Activated naive CD4-positive, alpha-beta T cell treated with anti-CD3 and anti-CD28 coated beads, Interleukin-2, amount 50 U/mL, for 16 hours (primary cell): ENCODE results near the gene IDUA.
"Not testable (repeated sequence)": the region's sequence is repeated elsewhere in the genome, so short reads cannot be mapped to it uniquely, and the experiment has no call there.

Source experiments
- DNase-seq: peaks from one replicate; pipeline ENCODE4 v3.0.0-alpha.2; 2020

Gene IDUA

DNA sequence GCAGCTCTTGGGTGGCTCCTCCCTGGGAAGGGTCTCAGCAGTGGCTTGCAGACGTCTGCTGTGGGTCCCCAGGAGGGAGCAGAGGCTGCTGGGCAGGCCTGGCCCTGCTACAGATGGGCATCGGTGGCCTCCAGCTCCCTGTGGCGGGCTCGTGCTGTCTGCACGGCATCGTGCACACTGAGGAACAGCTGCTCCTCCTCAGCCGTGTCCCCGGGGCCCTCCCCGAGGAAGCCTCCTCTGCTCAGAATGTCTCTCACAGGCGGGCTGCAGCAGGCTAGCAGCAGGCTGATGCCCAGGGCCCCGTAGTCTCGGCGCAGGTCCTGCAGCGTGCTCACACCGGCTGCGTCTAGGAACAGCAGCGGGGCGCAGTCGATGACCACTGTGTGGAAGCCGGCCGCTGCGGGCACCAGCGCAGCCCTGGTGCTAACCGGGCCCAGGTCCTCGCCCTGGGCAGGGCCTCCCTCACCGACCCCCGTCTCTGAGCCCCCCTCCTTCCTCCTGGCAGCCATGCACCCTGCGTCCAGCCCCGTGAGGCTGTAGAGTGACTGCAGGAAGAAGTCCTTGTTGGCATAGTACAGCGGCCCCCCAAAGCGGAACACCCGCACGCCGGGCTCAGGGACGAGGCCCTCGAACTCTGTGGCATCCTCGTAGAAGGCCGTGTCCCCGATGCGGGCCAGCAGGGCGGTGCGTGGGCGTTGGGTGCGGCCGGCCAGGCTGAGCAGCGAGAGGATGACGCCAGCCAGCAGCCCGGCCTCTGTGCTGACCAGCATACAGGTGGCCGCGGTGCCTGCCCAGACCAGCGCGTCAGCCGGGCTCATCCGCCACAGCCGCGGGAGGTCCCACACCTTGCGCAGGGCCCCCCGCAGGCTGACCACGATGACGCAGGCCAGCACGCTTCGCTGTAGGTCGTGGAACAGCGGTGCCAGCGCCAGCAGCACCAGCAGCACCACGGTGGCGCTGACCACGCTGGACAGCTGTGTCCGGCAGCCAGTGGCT lies 2.2 kb downstream of the IDUA start:
- DNase-seq, result no peak

DNA sequence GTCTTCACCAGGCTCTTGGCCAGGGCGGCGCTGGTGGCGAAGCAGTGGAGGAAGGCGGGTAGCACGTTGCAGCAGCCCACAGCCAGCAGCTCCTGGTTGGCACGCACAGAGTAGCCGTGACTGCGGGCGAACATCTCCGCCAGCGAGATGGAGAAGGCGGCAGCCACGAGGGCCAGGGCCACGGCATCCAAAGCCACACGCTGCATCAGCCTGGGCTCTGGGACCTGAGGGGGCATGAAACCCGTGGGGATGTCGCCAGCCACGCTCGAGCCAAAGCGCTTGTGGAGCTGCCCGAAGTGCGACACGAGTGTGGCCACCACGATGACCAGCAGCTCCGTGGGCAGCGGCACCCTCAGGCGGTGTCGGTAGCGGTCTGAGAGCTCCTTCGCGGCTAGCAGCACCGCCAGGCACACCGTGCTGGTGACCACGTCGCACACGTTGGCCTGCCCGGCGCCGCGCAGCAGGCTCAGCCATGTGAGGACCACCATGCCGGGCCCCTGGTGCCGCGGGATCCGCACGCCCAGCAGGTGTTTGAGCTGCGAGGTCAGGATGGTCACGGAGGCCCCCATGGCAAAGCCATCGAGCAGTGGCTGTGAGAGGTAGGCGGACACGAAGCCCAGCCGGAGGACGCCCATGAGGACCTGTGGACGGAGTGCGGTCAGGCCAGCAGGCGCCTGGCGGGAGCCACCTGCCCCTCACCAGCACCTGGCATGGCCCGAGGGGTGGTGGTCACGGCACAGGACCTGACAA lies 3.1 kb downstream of the IDUA start:
- DNase-seq, result no peak

DNA sequence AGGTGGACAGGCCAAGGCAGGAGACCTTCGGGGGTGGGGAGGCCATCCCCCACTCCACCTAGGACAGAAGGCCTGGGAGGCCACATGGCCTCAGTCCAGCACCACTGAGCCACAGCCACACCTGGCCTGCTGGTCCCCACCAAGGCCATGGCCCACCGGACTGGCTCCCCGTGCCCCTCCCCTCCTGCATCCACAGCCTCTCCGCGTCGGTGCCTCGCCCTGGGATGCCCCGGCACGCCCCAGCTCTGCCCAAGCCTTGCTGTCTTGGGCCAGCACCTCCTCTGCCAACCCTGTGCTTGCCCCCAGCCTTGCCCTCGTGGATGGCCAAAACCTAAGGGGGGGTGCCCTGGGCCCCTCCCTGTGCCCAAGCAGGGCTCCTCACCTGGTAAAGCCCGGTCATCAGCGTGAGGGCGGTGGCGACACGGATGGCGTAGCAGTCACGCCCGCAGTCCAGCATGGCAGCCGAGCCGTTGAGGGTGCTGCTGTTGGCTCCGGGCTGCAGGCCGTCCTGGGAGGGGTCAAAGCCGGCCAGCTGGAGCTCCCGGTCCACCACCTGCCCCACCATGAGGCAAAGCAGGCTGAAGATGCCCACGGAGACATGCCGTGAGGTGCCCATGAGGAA lies 4.0 kb downstream of the IDUA start:
- DNase-seq, result no peak

GRCh38 chr4:991451-992296 lies 4.8 kb downstream of the IDUA start:
- DNase-seq, result no peak

DNA sequence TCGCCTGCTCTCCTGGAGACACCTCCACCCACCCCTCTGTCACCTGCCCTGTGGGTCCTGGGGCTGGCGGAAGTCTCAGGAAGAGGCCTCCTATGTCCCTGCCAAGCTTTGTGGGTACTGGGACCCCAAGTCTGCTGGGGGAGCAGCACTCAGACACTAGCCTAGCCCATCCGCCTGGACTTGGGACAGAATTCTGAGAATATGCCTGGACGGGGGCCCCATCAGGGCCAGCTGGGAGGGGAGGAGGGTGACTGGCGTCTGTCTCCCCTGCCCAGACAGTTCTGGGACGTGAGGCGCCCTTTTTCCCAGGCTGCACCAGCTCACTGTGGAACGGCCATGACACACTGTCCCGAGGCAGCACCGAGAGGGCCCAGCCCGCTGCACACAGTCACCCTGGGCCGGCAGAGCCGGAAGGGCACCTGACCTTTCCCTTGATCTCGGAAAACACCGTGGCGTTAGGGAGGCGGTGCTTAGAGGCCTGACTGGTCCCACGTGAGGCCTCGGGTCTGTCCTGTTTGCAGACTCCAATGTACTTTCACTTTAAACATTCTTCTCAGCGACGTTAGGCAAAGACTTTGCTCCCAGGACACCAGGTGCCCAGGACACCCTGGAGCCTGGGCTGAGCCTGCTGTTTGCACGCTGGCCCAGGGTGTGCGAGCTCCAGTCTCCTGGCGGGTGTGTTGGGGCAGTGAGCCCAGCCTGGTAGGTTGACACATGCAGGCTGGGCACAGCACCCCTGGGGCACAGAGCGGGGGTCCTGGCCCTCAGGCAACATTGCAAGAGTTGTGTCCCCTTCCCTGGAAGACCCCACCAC lies 5.7 kb downstream of the IDUA start:
- DNase-seq, result no peak

DNA sequence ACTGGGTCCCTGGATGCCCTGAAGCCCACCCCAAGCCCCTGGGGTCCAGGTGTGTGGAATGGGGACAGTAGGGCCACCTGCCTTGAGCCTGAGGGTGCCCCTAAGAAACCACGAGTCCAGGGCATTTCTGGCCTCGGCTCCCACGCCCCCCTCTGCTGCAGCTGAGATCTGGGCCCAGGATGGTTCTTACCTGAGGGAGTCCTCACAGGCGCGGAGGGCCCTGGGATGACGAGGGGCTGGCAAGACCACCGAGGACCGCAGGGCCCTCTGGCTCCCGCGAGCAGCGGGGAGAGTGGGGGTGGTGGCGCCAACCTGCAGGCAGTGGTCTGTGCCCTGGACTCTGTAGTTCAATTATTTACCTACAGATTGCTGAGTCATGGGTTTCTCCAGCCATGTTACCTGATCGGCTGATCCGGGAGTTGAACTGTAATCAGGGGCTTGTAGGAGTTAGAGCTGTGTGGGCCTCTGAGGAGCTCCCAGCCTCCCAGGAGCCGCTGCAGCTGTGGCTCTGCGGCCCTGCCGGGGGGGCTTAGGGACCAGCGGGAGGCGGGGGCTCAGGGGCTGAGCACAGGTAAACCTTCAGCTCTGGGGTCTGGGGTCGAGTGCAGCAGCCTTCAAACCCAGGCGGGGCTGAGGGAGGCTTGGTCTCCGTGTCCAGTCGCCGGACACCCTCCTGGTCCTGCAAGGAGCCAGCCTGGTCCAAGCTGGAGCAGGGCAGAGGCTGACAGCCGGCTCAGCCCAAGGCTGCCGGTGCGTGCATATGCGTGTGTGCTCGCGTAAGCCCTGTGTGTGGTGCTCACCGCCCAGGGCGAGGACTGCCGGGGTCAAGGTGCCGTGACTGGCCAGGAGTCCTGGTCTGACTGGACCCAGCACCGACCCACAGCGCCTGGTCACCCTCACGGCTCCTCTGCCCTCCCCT lies 6.5 kb downstream of the IDUA start, which contains the start of gene SLC26A1:
Gene SLC26A1 (minus strand): TSS at position 294 of the 919 bp plus-strand sequence. CDS start 1,701 bp downstream, outside the sequence.
- DNase-seq, result no peak

- no peak for DNase-seq
Measured at GRCh38 chr4:995311-996026, 8.6 kb downstream of the IDUA start.

GRCh38 chr4:996030-996996 lies 9.5 kb downstream of the IDUA start:
- no peak for DNase-seq

DNA sequence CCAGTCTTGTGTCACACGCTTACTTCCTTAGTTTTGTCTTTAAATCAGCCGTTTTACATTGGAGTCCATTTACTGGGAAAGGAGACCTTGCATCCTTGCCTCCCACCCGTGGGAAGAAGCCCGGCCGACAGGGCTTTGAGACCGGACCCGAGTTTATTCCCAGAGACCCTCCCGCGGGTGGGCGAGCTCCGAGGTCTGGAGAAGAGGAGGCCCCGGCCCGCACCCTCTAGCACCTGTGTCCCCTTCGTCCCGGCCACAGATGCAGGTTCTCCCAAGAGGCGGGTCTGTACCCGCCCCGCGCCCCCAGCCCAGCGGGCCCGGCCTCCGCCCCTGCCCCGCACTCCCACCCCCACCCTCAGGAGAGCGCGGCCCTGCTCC lies 10.1 kb downstream of the IDUA start:
- no peak for DNase-seq

DNA sequence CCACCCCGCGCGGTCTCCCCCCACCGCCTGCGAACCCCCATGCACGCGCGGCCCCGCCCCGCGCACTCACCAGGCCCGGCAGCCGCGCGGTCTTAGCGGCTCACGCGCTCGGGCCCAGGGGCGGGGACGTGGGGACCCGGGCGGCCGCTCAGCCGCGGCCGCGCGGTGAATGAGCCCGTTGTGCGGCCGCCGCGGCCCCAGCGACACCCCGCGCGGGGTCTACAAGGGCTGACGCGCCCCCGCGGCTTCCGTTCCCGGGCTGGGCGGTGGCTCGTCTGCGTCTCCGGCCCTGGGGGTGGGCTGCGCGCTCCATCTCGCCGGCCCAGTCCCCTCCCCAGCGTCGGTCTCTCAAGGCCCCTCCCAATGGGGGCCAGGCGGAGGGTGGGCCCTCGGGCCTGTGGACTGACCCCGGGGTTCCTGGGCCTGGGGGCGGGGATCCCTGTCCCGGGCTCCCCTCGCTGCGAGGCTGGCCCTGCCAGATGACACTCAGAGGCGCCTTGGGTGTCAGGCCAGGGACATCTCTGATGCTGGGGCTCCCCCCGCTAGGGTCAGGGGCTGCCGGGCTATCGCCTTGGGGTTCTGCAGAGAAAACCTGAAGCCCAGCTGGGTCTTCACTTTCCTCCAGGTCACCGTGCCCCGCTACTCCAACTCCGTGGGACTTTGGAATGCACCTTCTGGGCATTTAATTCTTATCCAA lies 10.7 kb downstream of the IDUA start:
- no peak for DNase-seq

- DNase-seq, result no peak
Measured at GRCh38 chr4:998096-998691, 11.3 kb downstream of the IDUA start.

- not testable (repeated sequence) for DNase-seq
Measured at GRCh38 chr4:999240-999863, 12.5 kb downstream of the IDUA start.

GRCh38 chr4:999882-1000425 lies 13.1 kb downstream of the IDUA start:
- no peak for DNase-seq

- no peak for DNase-seq
Measured at GRCh38 chr4:1000686-1001260, 13.9 kb downstream of the IDUA start.

GRCh38 chr4:1001561-1002130 lies 14.8 kb downstream of the IDUA start:
- no peak for DNase-seq

- DNase-seq, result no peak
Measured at GRCh38 chr4:1002131-1002630, 15.3 kb downstream of the IDUA start.
